C1 segment of cervical spinal cord (tissue), 14 donors: ENCODE measurements around the gene PLAC1.

Experiments used
- DNase-seq, 14 donors: peaks; one replicate each; lab custom pipeline; 2025; lab: John Stamatoyannopoulos, UW

PLAC1 gene

GRCh38 chrX:134670134-134670924 lies 12.1 kb upstream of the PLAC1 start:
- no peak for DNase-seq

- DNase-seq, result no peak
Observed at GRCh38 chrX:134669378-134670098, 11.3 kb upstream of the PLAC1 start.

- no peak for DNase-seq
Observed at GRCh38 chrX:134664202-134664601, 5.9 kb upstream of the PLAC1 start.

- DNase-seq, result no peak
Observed at GRCh38 chrX:134661295-134661694, 3.0 kb upstream of the PLAC1 start.

- DNase-seq, result no peak
Observed at GRCh38 chrX:134660627-134661026, 2.4 kb upstream of the PLAC1 start.

- no peak for DNase-seq
Observed at GRCh38 chrX:134659761-134660160, 1.5 kb upstream of the PLAC1 start.

GRCh38 chrX:134658760-134659023 lies 421 bp upstream of the PLAC1 start:
- no peak for DNase-seq

GRCh38 chrX:134654398-134655012 lies 3.8 kb downstream of the PLAC1 start:
- no peak for DNase-seq

GRCh38 chrX:134653835-134654234 lies 4.4 kb downstream of the PLAC1 start:
- DNase-seq, result no peak

- no peak for DNase-seq
Observed at GRCh38 chrX:134650701-134651100, 7.6 kb downstream of the PLAC1 start.

- DNase-seq, result no peak
Observed at GRCh38 chrX:134649770-134650169, 8.5 kb downstream of the PLAC1 start.

GRCh38 chrX:134647477-134647877 lies 10.8 kb downstream of the PLAC1 start:
- no peak for DNase-seq

- no peak for DNase-seq
Observed at GRCh38 chrX:134646691-134647090, 11.6 kb downstream of the PLAC1 start.

- DNase-seq, result no peak
Observed at GRCh38 chrX:134645936-134646543, 12.2 kb downstream of the PLAC1 start.

- DNase-seq, result no peak
Observed at GRCh38 chrX:134642386-134642785, 15.9 kb downstream of the PLAC1 start.

GRCh38 chrX:134641346-134641745 lies 16.9 kb downstream of the PLAC1 start:
- no peak for DNase-seq

- DNase-seq, result no peak
Observed at GRCh38 chrX:134640914-134641313, 17.4 kb downstream of the PLAC1 start.

GRCh38 chrX:134636851-134637250 lies 21.4 kb downstream of the PLAC1 start:
- no peak for DNase-seq

- no peak for DNase-seq
Observed at GRCh38 chrX:134634691-134635090, 23.6 kb downstream of the PLAC1 start.

GRCh38 chrX:134633832-134634231 lies 24.4 kb downstream of the PLAC1 start:
- DNase-seq, result no peak

- no peak for DNase-seq
Observed at GRCh38 chrX:134633394-134633793, 24.9 kb downstream of the PLAC1 start.

- DNase-seq, result no peak
Observed at GRCh38 chrX:134632355-134632754, 25.9 kb downstream of the PLAC1 start.
